Measurements from ENCODE around the gene PBX2.
"Not testable (repeated sequence)": the region's sequence is repeated elsewhere in the genome, so short reads cannot be mapped to it uniquely, and the experiment has no call there.

The PBX2 gene

DNA sequence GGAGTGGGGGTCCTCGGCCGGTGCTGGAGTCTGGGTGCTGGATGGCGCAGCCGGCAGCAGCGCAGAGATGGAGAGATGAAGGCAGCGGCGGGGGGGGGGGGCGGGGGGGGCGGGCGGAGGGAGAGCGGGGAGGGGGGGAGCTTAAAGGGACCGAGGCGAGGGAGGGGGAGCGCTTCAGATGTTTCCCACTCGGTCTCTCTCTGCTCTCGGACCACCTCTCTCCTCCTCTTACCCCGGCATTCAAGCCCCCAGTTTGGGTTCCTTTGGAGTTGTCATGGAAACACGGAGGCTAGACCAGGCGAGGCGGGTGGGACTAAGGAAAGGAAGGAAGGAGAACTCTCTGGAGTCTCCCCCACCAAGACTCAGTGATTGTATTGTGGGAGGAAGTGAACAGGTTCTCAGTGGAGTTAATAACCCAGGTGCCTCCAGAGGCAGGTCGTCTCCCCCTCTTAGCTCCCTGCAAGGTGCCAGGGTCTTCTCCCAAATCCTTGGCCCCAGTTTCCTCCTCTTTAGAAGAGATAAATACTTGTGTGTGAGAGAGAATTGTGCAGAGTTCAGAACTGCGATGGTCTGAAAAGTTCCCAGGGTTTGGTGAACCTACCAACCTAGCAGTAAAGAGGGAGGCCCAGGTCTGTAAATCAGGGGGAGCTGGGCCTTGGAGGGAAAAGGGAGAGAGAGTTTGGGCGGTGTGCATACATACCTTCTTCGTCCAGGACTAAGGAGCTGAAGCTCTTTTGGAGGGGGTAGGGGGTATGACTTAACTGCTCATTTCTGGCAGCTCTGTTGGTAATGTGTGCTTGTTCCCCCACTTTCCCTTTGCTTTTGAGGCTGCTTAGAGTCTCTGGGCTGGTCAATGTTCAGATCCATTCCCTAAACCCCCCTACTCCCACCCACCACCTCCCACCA lies 37.9 kb downstream of the PBX2 start, which contains the start of gene PRRT1:
Gene PRRT1, minus strand, starts transcription at position 77 of the 906 bp plus-strand sequence. CDS start 112 bp downstream, outside the sequence.
- no peak for DNase-seq (ENCODE audit: extremely low read depth in 1 of 2, low read depth in 1 of 2)

GRCh38 chr6:32151181-32151862 lies 38.7 kb downstream of the PBX2 start:
- DNase-seq (ENCODE audit: extremely low read depth in 1 of 2, low read depth in 1 of 2) = no peak

DNA sequence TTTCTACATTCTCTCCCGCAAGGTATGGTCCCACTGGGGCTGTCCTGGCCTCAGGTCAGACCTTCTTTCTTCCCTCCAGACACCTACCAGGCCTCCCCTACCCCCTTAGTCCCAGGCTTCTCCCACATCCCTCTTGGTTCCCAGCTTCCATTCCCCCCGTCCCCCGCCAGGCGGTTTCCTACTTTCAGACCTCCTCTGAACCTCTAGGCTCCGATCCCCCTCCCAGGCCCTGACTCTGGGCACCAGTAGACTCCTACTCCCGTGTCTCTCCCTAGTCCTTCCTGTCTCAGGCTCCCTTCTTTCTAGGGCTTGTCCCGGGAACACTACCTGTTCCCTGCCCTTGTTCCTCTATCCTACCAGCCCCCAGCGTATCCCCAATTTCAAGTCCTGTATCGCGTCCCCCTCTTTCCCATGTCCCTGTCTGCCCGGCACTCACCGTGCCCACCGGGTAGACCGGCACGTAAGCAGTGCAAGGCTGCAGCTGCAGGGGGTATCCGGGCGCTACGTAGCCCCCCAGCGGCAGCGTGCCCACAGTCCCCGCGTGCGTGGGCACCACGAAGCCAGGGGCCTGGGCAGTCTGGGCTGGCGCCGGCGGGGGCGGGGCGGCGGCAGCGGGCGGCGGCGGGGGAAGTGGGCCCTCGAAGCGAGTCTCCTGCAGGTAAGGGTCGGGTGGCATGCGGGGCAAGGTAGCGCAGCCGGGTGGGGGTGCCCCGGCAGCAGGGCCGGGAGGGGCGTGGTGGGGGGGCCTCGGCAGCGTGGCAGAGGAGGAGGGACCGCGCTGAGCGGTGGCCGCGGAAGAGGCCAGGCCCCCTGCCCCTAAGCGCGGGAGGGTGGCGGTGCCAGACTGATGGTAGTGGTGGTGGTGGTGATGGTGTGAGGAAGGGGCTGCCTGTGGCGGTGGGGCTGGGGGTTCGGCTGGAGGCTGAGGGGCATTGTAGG lies 39.8 kb downstream of the PBX2 start:
- no peak for DNase-seq (ENCODE audit: extremely low read depth in 1 of 2, low read depth in 1 of 2)

DNA sequence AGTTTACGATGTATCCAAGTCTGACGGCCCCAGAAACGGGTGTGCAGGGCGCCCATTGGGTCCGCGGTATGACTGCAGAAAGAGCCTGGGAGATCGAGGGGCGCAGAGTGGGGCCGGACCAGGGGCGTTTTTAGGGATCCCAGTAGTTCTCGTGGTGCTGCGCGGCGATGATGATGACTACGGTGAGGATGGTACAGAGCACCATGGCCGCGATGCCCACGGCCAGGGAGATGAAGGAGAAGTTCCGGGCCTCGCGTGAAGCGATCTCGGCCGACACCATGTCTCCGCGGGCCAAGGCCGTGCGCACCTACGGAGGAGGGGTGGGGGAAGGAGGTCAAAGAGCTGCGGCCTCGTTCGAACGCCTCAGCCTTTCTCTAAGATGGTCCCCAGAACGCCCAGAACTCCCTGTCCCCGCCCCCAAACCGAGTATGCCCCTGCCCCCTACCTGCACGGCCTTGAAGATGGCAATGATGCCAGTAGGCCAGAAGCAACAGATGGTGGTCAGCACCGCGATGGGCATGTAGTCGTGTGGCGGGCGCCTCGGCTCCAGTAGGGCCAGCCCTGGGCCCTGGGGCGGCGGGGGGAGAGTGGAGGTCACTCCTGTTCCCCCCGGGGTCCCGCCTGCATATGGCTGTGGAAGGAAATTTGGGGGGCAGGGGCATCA lies 40.8 kb downstream of the PBX2 start:
- no peak for DNase-seq (ENCODE audit: extremely low read depth in 1 of 2, low read depth in 1 of 2)

- DNase-seq (ENCODE audit: extremely low read depth in 1 of 2, low read depth in 1 of 2) = peak; percentile 47 to 50
Observed at GRCh38 chr6:32148289-32149091, 41.5 kb downstream of the PBX2 start.

GRCh38 chr6:32147401-32148132 lies 42.4 kb downstream of the PBX2 start:
- DNase-seq (ENCODE audit: extremely low read depth in 1 of 2, low read depth in 1 of 2) = no peak

GRCh38 chr6:32146687-32147086 lies 43.3 kb downstream of the PBX2 start:
- DNase-seq (ENCODE audit: extremely low read depth in 1 of 2, low read depth in 1 of 2) = no peak

GRCh38 chr6:32146287-32146686 lies 43.7 kb downstream of the PBX2 start:
- DNase-seq (ENCODE audit: extremely low read depth in 1 of 2, low read depth in 1 of 2) = no peak

DNA sequence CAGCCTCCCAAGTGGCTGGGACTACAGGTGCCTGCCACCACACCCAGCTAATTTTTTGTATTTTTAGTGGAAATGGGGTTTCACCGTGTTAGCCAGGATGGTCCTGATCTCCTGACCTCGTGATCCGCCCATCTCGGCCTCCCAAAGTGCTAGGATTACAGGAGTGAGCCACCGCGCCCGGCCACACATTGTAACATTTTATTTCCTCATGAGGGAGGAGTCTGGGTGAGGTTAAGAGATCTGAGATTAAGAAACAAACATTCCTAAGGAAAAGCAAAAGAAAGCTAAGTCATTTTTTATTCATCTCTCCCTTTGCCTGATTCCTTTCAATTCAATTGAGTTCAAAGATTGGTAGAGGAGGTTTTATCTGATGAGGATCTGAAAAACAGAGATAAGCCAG lies 45.8 kb downstream of the PBX2 start:
- not testable (repeated sequence) for DNase-seq (ENCODE audit: extremely low read depth in 1 of 2, low read depth in 1 of 2)

- DNase-seq (ENCODE audit: extremely low read depth in 1 of 2, low read depth in 1 of 2) = no peak
Observed at GRCh38 chr6:32140420-32141046, 49.5 kb downstream of the PBX2 start.

GRCh38 chr6:32139590-32139989 lies 50.4 kb downstream of the PBX2 start:
- no peak for DNase-seq (ENCODE audit: extremely low read depth in 1 of 2, low read depth in 1 of 2)

DNA sequence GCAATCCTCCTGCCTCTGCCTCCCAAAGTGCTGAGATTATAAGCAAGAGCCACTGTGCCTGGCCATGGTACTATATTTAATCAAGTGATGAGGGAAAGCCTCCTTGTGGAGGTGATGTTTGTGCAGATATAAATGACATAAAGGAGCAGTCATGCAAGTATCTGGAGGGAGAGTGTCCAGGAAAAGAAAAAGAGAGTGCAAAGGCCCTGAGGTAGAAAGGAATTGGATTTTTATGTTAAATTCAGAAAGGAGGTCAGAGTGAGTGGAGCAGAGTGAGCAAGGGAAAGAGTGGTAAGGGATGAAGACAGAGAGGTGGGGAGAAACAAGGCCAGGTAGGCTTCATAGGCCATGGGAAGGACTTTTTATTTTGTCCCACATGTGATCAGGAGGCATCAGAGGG lies 52.5 kb downstream of the PBX2 start:
- DNase-seq (ENCODE audit: extremely low read depth in 1 of 2, low read depth in 1 of 2) = no peak
